Measurements from ENCODE around the gene IL1B.

Gene IL1B

GRCh38 chr2:112790305-112790704 is 46.3 kb downstream of the IL1B start:
- in situ Hi-C loops (cut with HindIII; ENCODE audit: low pct_unique_long_range_greater_than_20kb, low sequenced_read_pairs) = no loop called here
- DNase-seq (ENCODE audit: low read depth in 1 of 2, low spot score in 1 of 2) = no peak
- TF ChIP-seq JUND (IDR thresholded peaks at IDR 0.05; ENCODE audit: low read depth) = no peak

GRCh38 chr2:112789186-112789585 is 47.4 kb downstream of the IL1B start:
- in situ Hi-C loops (cut with HindIII; ENCODE audit: low pct_unique_long_range_greater_than_20kb, low sequenced_read_pairs) = no loop called here
- no peak for DNase-seq (ENCODE audit: low read depth in 1 of 2, low spot score in 1 of 2)
- no peak for TF ChIP-seq JUND (IDR thresholded peaks at IDR 0.05; ENCODE audit: low read depth)

- in situ Hi-C loops (cut with HindIII; ENCODE audit: low pct_unique_long_range_greater_than_20kb, low sequenced_read_pairs) = no loop called here
- no peak for DNase-seq (ENCODE audit: low read depth in 1 of 2, low spot score in 1 of 2)
- TF ChIP-seq JUND (IDR thresholded peaks at IDR 0.05; ENCODE audit: low read depth) = no peak
Measured at GRCh38 chr2:112788653-112789052, 47.9 kb downstream of the IL1B start.

GRCh38 chr2:112787729-112788393 is 48.7 kb downstream of the IL1B start:
- in situ Hi-C loops (cut with HindIII; ENCODE audit: low pct_unique_long_range_greater_than_20kb, low sequenced_read_pairs) = no loop called here
- no peak for TF ChIP-seq JUND (IDR thresholded peaks at IDR 0.05; ENCODE audit: low read depth)
- DNase-seq (ENCODE audit: low read depth in 1 of 2, low spot score in 1 of 2) = no peak

GRCh38 chr2:112787294-112787693 is 49.3 kb downstream of the IL1B start:
- no peak for TF ChIP-seq JUND (IDR thresholded peaks at IDR 0.05; ENCODE audit: low read depth)
- in situ Hi-C loops (cut with HindIII; ENCODE audit: low pct_unique_long_range_greater_than_20kb, low sequenced_read_pairs) = no loop called here
- DNase-seq (ENCODE audit: low read depth in 1 of 2, low spot score in 1 of 2) = no peak

GRCh38 chr2:112784199-112785189 is 52.1 kb downstream of the IL1B start, which contains the start of gene IL1A:
Gene IL1A (minus strand): TSS chr2:112784493. CDS start chr2:112783770, 723 bp downstream.
- in situ Hi-C loops (cut with HindIII; ENCODE audit: low pct_unique_long_range_greater_than_20kb, low sequenced_read_pairs) = no loop called here
- DNase-seq (ENCODE audit: low read depth in 1 of 2, low spot score in 1 of 2) = no peak
- no peak for TF ChIP-seq JUND (IDR thresholded peaks at IDR 0.05; ENCODE audit: low read depth)

- no peak for DNase-seq (ENCODE audit: low read depth in 1 of 2, low spot score in 1 of 2)
- no peak for TF ChIP-seq JUND (IDR thresholded peaks at IDR 0.05; ENCODE audit: low read depth)
- in situ Hi-C loops (cut with HindIII; ENCODE audit: low pct_unique_long_range_greater_than_20kb, low sequenced_read_pairs) = no loop called here
Measured at GRCh38 chr2:112783187-112783714, 53.3 kb downstream of the IL1B start.

GRCh38 chr2:112782234-112782799 is 54.3 kb downstream of the IL1B start:
- no peak for TF ChIP-seq JUND (IDR thresholded peaks at IDR 0.05; ENCODE audit: low read depth)
- in situ Hi-C loops (cut with HindIII; ENCODE audit: low pct_unique_long_range_greater_than_20kb, low sequenced_read_pairs) = no loop called here
- no peak for DNase-seq (ENCODE audit: low read depth in 1 of 2, low spot score in 1 of 2)
